ENCODE data around the gene DDX39B.
A peak's percentile ranks its signal among the peaks of the same experiment; 100 is the strongest.

DDX39B gene

GRCh38 chr6:31540640-31541039 is 1.2 kb downstream of the DDX39B start:
- Mint-ChIP-seq H3K4me3 (peak overlapping the region; percentile 96 to 99 (median 99)), H3K36me3 (ENCODE audit: low read depth) (peaks cover 51% of the 10 kb centered on the region), H3K4me1 (peaks cover 50% of the 10 kb centered on the region), H3K27me3 (ENCODE audit: low read depth) (no peaks in the 10 kb centered on the region), H3K27ac (peak overlapping the region; percentile 99), H3K9me3 (no peaks in the 10 kb centered on the region)
- TF ChIP-seq CTCF (IDR thresholded peaks at IDR 0.05; ENCODE audit: unreplicated experiment in 3 of 3), result no peak

- Mint-ChIP-seq H3K27ac (peak overlapping the region; percentile 29 to 99 (median 46)), H3K9me3 (no peaks in the 10 kb centered on the region), H3K4me3 (peak overlapping the region; percentile 96 to 99 (median 99)), H3K4me1 (peaks cover 40% of the 10 kb centered on the region), H3K36me3 (ENCODE audit: low read depth) (peaks cover 66% of the 10 kb centered on the region), H3K27me3 (ENCODE audit: low read depth) (no peaks in the 10 kb centered on the region)
- TF ChIP-seq CTCF (IDR thresholded peaks at IDR 0.05; ENCODE audit: unreplicated experiment in 3 of 3), result no peak
These were observed 2.9 kb downstream of the DDX39B start for GRCh38 chr6:31538805-31539400.

- peaks cover 41% of the 10 kb centered on the region for H3K4me1 Mint-ChIP-seq
- no peak overlapping the region for H3K27ac Mint-ChIP-seq
- no peaks in the 10 kb centered on the region for H3K9me3 Mint-ChIP-seq
- peaks cover 89% of the 10 kb centered on the region for H3K36me3 Mint-ChIP-seq (ENCODE audit: low read depth)
- no peak for TF ChIP-seq CTCF (IDR thresholded peaks at IDR 0.05; ENCODE audit: unreplicated experiment in 3 of 3)
- no peaks in the 10 kb centered on the region for H3K27me3 Mint-ChIP-seq (ENCODE audit: low read depth)
- H3K4me3 Mint-ChIP-seq, result peak overlapping the region in 1 of 3 experiments; percentile 6
These were observed 6.1 kb downstream of the DDX39B start for GRCh38 chr6:31535538-31536324.

- no peaks in the 10 kb centered on the region for H3K9me3 Mint-ChIP-seq
- TF ChIP-seq CTCF (IDR thresholded peaks at IDR 0.05; ENCODE audit: unreplicated experiment in 3 of 3), result no peak
- no peaks in the 10 kb centered on the region for H3K27me3 Mint-ChIP-seq (ENCODE audit: low read depth)
- peaks cover 90% of the 10 kb centered on the region for H3K36me3 Mint-ChIP-seq (ENCODE audit: low read depth)
- peaks cover 31% of the 10 kb centered on the region for H3K4me1 Mint-ChIP-seq
- no peak overlapping the region for H3K27ac Mint-ChIP-seq
- no peak overlapping the region for H3K4me3 Mint-ChIP-seq
These were observed 7.2 kb downstream of the DDX39B start for GRCh38 chr6:31534521-31535040.

GRCh38 chr6:31534011-31534410 is 7.8 kb downstream of the DDX39B start:
- Mint-ChIP-seq H3K36me3 (ENCODE audit: low read depth) (peaks cover 87% of the 10 kb centered on the region), H3K4me3 (no peak overlapping the region), H3K27me3 (ENCODE audit: low read depth) (no peaks in the 10 kb centered on the region), H3K27ac (no peak overlapping the region), H3K9me3 (no peaks in the 10 kb centered on the region), H3K4me1 (peaks cover 26% of the 10 kb centered on the region)
- no peak for TF ChIP-seq CTCF (IDR thresholded peaks at IDR 0.05; ENCODE audit: unreplicated experiment in 3 of 3)
